Neuronal stem cell (in vitro differentiated cells): ENCODE results near the gene CKB.
A peak's percentile ranks its signal among the peaks of the same experiment; 100 is the strongest.

Experiments
- DNase-seq: peaks from one replicate; pipeline ENCODE4 v3.0.0-alpha.2; 2013; ENCODE audit warnings: low spot score
- H2AFZ ChIP-seq: one replicate; pipeline ENCODE4 v1.6.1; 2013; ENCODE audit warnings: mild to moderate bottlenecking, low read length, inconsistent platforms
- H2AK5ac ChIP-seq: 2 replicates; pipeline ENCODE4 v1.6.1; 2013; ENCODE audit warnings: low read depth, mild to moderate bottlenecking, inconsistent platforms, low read length, moderate library complexity, mixed read lengths
- H2BK120ac ChIP-seq: 2 replicates; pipeline ENCODE4 v1.6.1; 2013; ENCODE audit warnings: low read depth, mild to moderate bottlenecking, inconsistent platforms, low read length, moderate library complexity, mixed read lengths
- H2BK12ac ChIP-seq: one replicate; pipeline ENCODE4 v1.6.1; 2013; ENCODE audit warnings: low read length, inconsistent platforms
- H2BK15ac ChIP-seq: 2 replicates; pipeline ENCODE4 v1.6.1; 2013; ENCODE audit warnings: mild to moderate bottlenecking, low read length, inconsistent platforms, mixed read lengths
- H2BK5ac ChIP-seq: one replicate; pipeline ENCODE4 v1.6.1; 2013; ENCODE audit warnings: inconsistent platforms, mild to moderate bottlenecking, low read length, moderate library complexity
- H3K14ac ChIP-seq: one replicate; pipeline ENCODE4 v1.6.1; 2013; ENCODE audit warnings: low read length, inconsistent platforms
- H3K18ac ChIP-seq: 2 replicates; pipeline ENCODE4 v1.6.1; 2013; ENCODE audit warnings: low read length, inconsistent platforms
- H3K23ac ChIP-seq: 2 replicates; pipeline ENCODE4 v1.6.1; 2013; ENCODE audit warnings: low read depth, mild to moderate bottlenecking, mixed read lengths, low read length, inconsistent platforms; ENCODE audit not compliant: poor library complexity
- H3K27ac ChIP-seq: replicated peaks from 3 replicates; pipeline ENCODE4 v1.5.1; 2013; ENCODE audit warnings: low read length, inconsistent platforms
- H3K27me3 ChIP-seq, 3 experiments: 2 replicates each; pipeline ENCODE4 v1.6.1; 2013; ENCODE audit warnings: low read length in 3 of 3, mild to moderate bottlenecking in 2 of 3, inconsistent platforms in 1 of 3, low read depth in 1 of 3, mixed read lengths in 1 of 3, moderate library complexity in 1 of 3; ENCODE audit not compliant: control insufficient read depth in 3 of 3, insufficient read depth in 3 of 3
- H3K36me3 ChIP-seq, 2 donors: replicated peaks in 1 of 2; 2 replicates each; pipeline ENCODE4 v1.6.1; 2013; ENCODE audit warnings: low read length in 2 of 2; ENCODE audit not compliant: control insufficient read depth in 2 of 2, insufficient read depth in 2 of 2
- H3K4ac ChIP-seq: 2 replicates; pipeline ENCODE4 v1.6.1; 2013; ENCODE audit warnings: inconsistent platforms, mild to moderate bottlenecking, low read length, moderate library complexity
- H3K4me1 ChIP-seq, 2 donors: 1 replicate in 1 of 2; 2 replicates in 1 of 2; pipeline ENCODE4 v1.6.1; 2013; ENCODE audit warnings: low read length in 2 of 2, low read depth in 1 of 2; ENCODE audit not compliant: control insufficient read depth in 2 of 2, insufficient read depth in 1 of 2
- H3K4me2 ChIP-seq: one replicate; pipeline ENCODE4 v1.6.1; 2013; ENCODE audit warnings: mild to moderate bottlenecking, low read length, inconsistent platforms; ENCODE audit not compliant: insufficient read depth, poor library complexity, severe bottlenecking
- H3K4me3 ChIP-seq, 2 donors: 2 replicates each; pipeline ENCODE4 v1.5.1; 2013; ENCODE audit warnings: low read length in 2 of 2, mild to moderate bottlenecking in 2 of 2, inconsistent platforms in 1 of 2, moderate library complexity in 1 of 2
- H3K79me1 ChIP-seq: one replicate; pipeline ENCODE4 v1.6.1; 2013; ENCODE audit warnings: low read depth, mild to moderate bottlenecking, inconsistent platforms, low read length, moderate library complexity
- H3K9ac ChIP-seq: one replicate; pipeline ENCODE4 v1.6.1; 2013; ENCODE audit warnings: mild to moderate bottlenecking, low read depth, low read length, inconsistent platforms; ENCODE audit not compliant: poor library complexity
- H3K9me3 ChIP-seq, 2 donors: replicated peaks in 1 of 2; 2 replicates each; pipeline versions ENCODE3 to v1.6.1; 2013; ENCODE audit warnings: low read length in 2 of 2, mild to moderate bottlenecking in 2 of 2, inconsistent platforms in 1 of 2, low read depth in 1 of 2, mixed read lengths in 1 of 2, moderate library complexity in 1 of 2; ENCODE audit not compliant: control insufficient read depth in 2 of 2, insufficient read depth in 1 of 2
- H4K8ac ChIP-seq: one replicate; pipeline ENCODE4 v1.6.1; 2013; ENCODE audit warnings: low read depth, mild to moderate bottlenecking, inconsistent platforms, low read length, moderate library complexity
- H4K91ac ChIP-seq: one replicate; pipeline ENCODE4 v1.6.1; 2013; ENCODE audit warnings: low read length, low read depth, mild to moderate bottlenecking, inconsistent platforms; ENCODE audit not compliant: poor library complexity
- WGBS, 2 donors: extraction: QIAGEN DNeasy Blood & Tissue Kit; methylation state at CpG; one replicate each; pipeline ENCODE4 v1.1.7; 2013; ENCODE audit warnings: missing lambda C conversion rate in 2 of 2, mixed read lengths in 1 of 2; ENCODE audit not compliant: insufficient read length in 2 of 2, insufficient replicate concordance in 1 of 2; ENCODE audit errors: extremely low coverage in 2 of 2; 5-methylcytosine and 5-hydroxymethylcytosine counted together

Gene CKB

GRCh38 chr14:103540821-103541708 lies 18.4 kb upstream of the CKB start:
- H2BK5ac ChIP-seq, result peak overlapping the region; percentile 98
- H2BK120ac ChIP-seq, result peak overlapping the region; percentile 97
- H3K9me3 ChIP-seq, result peaks cover 0 to 1% of the 10 kb centered on the region in 2 donors
- no peak for DNase-seq
- H3K4me3 ChIP-seq, result no peak overlapping the region
- H3K4ac ChIP-seq, result peak overlapping the region; percentile 99
- peak overlapping the region; percentile 46 for H2AFZ ChIP-seq
- H3K4me2 ChIP-seq, result no peak overlapping the region
- H3K9ac ChIP-seq, result peak overlapping the region; percentile 85
- H3K14ac ChIP-seq, result peak overlapping the region; percentile 85
- H3K79me1 ChIP-seq, result peaks cover 4% of the 10 kb centered on the region
- no peak overlapping the region for H4K8ac ChIP-seq
- H3K18ac ChIP-seq, result peak overlapping the region; percentile 100
- H3K27ac ChIP-seq, result no peak overlapping the region
- H3K4me1 ChIP-seq, result peaks cover 39 to 63% of the 10 kb centered on the region in 2 donors
- H3K27me3 ChIP-seq, result no peaks in the 10 kb centered on the region
- peak overlapping the region; percentile 98 for H2AK5ac ChIP-seq
- peak overlapping the region; percentile 98 for H2BK15ac ChIP-seq
- H2BK12ac ChIP-seq, result peak overlapping the region; percentile 100
- H3K36me3 ChIP-seq, result peaks cover 0 to 2% of the 10 kb centered on the region in 2 donors
- peak overlapping the region; percentile 12 for H3K23ac ChIP-seq
- WGBS, 2 donors, result no CpG with 5 or more reads among the region's 17 CpGs
- H4K91ac ChIP-seq, result peak overlapping the region; percentile 99

DNA sequence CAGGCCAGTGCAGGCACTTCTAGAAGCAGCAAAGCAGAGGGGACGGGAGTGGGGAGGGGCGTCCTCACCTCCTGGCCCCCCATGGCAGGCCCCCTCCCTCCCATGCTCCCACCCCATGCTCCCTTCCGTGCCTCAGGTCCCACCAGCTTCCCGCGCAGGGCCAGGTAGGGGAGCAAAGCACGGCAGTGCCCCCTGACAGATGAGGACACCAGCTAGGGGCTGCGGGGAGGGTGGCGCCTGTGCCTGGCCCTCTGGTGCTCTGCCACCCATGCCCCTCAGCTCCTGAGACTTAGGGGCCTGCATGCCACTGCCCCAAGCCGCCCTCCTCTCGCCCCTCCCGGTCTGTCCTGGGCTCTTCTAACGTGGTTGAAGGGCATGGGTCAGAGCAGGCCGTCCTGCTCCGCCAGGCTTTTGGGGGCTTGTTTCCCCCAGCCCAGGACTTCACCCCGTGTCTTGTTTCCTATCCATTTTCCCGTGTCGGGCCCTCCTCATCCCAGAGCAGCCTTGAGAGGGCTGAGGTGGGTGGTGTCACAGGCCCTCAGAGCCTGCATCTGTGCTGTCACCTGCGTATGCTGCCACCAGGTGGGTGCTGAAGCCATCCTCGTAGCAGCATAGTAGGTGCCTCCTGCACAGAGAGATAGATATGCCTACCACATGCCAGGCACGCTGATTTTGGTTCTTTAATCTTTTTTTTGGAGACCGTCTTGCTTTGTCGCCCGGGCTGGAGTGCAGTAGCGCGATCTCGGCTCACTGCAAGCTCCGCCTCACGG lies 16.6 kb upstream of the CKB start:
- H3K27ac ChIP-seq, result no peak overlapping the region

DNA sequence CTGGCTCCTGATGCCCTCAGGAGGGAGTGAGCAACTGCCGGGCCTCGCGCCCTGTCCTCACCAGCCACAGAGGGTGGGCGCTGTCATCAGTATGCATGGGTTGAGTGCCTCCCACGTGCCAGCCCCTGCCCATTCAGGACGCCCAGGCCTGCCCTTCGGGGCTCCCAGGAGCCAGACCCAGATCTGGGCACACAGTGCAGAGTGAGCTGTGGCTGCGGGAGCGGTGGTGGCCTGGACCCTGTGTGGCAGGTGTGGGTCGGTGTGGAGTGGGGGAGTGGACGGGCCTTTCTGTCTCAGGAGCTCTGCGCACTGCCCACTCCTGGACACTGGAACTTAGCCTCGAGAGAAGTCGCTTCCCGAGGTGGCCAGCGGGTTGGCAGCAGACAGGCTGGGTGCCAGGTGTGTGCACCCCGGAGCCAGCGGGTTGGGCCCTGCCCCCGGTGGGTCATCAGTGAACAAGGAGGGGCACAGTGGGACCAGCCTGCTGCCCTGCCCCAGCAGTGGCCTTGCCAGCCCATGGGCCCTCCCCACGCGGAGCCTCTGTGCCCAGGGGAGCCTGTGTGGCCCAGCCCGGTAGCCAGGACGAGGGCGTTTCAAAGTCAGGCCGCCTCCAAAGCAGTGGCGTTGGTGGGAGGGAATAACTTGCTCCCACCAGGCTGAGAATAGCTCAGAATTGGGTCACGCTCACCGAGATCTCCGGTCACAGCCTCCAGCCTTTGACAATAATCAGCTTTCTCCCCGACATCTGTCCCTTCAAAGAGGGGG lies 15.8 kb upstream of the CKB start:
- Histone ChIP-seq H3K27ac (no peak overlapping the region), H3K36me3 (peaks cover 4 to 6% of the 10 kb centered on the region in 2 donors), H4K8ac (no peak overlapping the region), H3K79me1 (peaks cover 2% of the 10 kb centered on the region), H3K4me3 (no peak overlapping the region), H3K4ac (no peak overlapping the region), H2BK120ac (no peak overlapping the region), H3K4me1 (peaks cover 26 to 45% of the 10 kb centered on the region in 2 donors), H4K91ac (no peak overlapping the region), H3K9ac (no peak overlapping the region), H2AK5ac (peak overlapping the region; percentile 99), H3K18ac (peak overlapping the region; percentile 76), H2BK5ac (peak overlapping the region; percentile 66), H2BK15ac (peak overlapping the region; percentile 89), H2AFZ (no peak overlapping the region), H3K9me3 (peaks cover 0 to 3% of the 10 kb centered on the region in 2 donors), H3K14ac (peak overlapping the region; percentile 56), H2BK12ac (peak overlapping the region; percentile 90), H3K27me3 (no peaks in the 10 kb centered on the region), H3K23ac (peak overlapping the region; percentile 31), H3K4me2 (no peak overlapping the region)
- no peak for DNase-seq
- no CpG with 5 or more reads among the region's 30 CpGs for WGBS, 2 donors

More for the DNA sequence above, 16.6 kb upstream of the CKB start:
- H2BK5ac ChIP-seq, result peak overlapping the region; percentile 66
- H3K4ac ChIP-seq, result no peak overlapping the region
- H3K23ac ChIP-seq, result peak overlapping the region; percentile 65
- peaks cover 4 to 6% of the 10 kb centered on the region in 2 donors for H3K36me3 ChIP-seq
- H3K14ac ChIP-seq, result no peak overlapping the region
- peak overlapping the region; percentile 21 for H3K9ac ChIP-seq
- WGBS, 2 donors, result no CpG with 5 or more reads among the region's 28 CpGs
- no peak overlapping the region for H4K91ac ChIP-seq
- peak overlapping the region; percentile 99 for H2AK5ac ChIP-seq
- no peak overlapping the region for H3K4me3 ChIP-seq
- peaks cover 33 to 53% of the 10 kb centered on the region in 2 donors for H3K4me1 ChIP-seq
- H2BK15ac ChIP-seq, result peak overlapping the region; percentile 94
- H3K79me1 ChIP-seq, result peaks cover 4% of the 10 kb centered on the region
- H2AFZ ChIP-seq, result no peak overlapping the region
- DNase-seq, result no peak
- peak overlapping the region; percentile 84 for H2BK12ac ChIP-seq
- H3K18ac ChIP-seq, result peak overlapping the region; percentile 71
- H4K8ac ChIP-seq, result no peak overlapping the region
- H3K9me3 ChIP-seq, result peaks cover 0 to 3% of the 10 kb centered on the region in 2 donors
- no peak overlapping the region for H3K4me2 ChIP-seq
- H3K27me3 ChIP-seq, result no peaks in the 10 kb centered on the region
- H2BK120ac ChIP-seq, result peak overlapping the region; percentile 72
